Type B pancreatic cell (in vitro differentiated cells): Measurements from ENCODE around the gene MMD2. TPM values are rescaled to one million over a fixed set of nuclear protein-coding genes. Genes with fewer than 3 reads are reported as not detected.
A peak's percentile ranks its signal among the peaks of the same experiment; 100 is the strongest.

Experiments used
- DNase-seq: peaks from one replicate; pipeline ENCODE4 v3.0.0; 2021; ENCODE audit warnings: mixed read lengths; ENCODE audit not compliant: unreplicated experiment; ENCODE audit errors: extremely low spot score
- H3K27ac Mint-ChIP-seq: 2 replicates; pipeline ENCODE4 v1.8.0; 2021; ENCODE audit warnings: mild to moderate bottlenecking, mixed read lengths
- H3K27me3 Mint-ChIP-seq: 2 replicates; pipeline ENCODE4 v1.8.0; 2021; ENCODE audit warnings: mixed read lengths
- H3K36me3 Mint-ChIP-seq: 2 replicates; pipeline ENCODE4 v1.8.0; 2021; ENCODE audit warnings: mixed read lengths
- H3K4me1 Mint-ChIP-seq: one replicate; pipeline ENCODE4 v1.8.0; 2021; ENCODE audit warnings: mixed read lengths; ENCODE audit not compliant: unreplicated experiment
- H3K4me3 Mint-ChIP-seq: 2 replicates; pipeline ENCODE4 v1.8.0; 2021; ENCODE audit warnings: mild to moderate bottlenecking, mixed read lengths
- H3K9me3 Mint-ChIP-seq: 2 replicates; pipeline ENCODE4 v1.8.0; 2021; ENCODE audit warnings: mixed read lengths
- total RNA-seq: library from RNA; stranded (reverse); gene quantifications from 2 replicates; pipeline ENCODE4 v1.2.1, GENCODE V29; 2021; ENCODE audit warnings: low replicate concordance
- TF ChIP-seq, protein P1 (sequence below): fragments of 200-600 bp; sonication (generic); conservative IDR thresholded peaks from 2 replicates; pipeline ENCODE4 v1.5.0; 2021; ENCODE audit warnings: antibody characterized with exemption, mild to moderate bottlenecking

The MMD2 gene
- total RNA-seq, 1 donor from 2014 or later: not detected

DNA sequence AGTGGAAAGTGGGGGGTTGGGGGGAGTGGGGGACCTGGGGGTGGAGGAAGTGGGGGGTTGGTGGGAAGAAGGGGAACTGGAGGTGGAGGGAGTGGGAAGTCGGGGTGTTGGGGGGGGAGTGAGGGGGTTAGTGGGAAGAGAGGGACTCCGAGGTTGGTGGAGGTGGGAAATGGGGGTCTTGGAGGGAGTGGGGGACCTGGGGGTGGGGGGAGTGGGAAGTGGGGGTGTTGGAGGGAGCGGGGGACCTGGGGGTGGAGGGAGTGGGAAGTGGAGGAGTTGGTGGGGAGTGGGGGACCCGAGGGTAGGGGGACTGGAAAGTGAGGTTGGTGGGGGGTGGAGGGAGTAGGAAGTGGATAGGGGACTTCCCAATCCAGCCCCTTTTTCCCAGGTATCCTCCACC, 906 bp upstream of the MMD2 start:
- Mint-ChIP-seq H3K27me3 (peaks cover 48% of the 10 kb centered on the region), H3K27ac (no peak overlapping the region), H3K4me3 (no peak overlapping the region), H3K9me3 (no peaks in the 10 kb centered on the region), H3K4me1 (peaks cover 5% of the 10 kb centered on the region), H3K36me3 (no peaks in the 10 kb centered on the region)
- DNase-seq: no peak
- TF ChIP-seq, protein P1, sequence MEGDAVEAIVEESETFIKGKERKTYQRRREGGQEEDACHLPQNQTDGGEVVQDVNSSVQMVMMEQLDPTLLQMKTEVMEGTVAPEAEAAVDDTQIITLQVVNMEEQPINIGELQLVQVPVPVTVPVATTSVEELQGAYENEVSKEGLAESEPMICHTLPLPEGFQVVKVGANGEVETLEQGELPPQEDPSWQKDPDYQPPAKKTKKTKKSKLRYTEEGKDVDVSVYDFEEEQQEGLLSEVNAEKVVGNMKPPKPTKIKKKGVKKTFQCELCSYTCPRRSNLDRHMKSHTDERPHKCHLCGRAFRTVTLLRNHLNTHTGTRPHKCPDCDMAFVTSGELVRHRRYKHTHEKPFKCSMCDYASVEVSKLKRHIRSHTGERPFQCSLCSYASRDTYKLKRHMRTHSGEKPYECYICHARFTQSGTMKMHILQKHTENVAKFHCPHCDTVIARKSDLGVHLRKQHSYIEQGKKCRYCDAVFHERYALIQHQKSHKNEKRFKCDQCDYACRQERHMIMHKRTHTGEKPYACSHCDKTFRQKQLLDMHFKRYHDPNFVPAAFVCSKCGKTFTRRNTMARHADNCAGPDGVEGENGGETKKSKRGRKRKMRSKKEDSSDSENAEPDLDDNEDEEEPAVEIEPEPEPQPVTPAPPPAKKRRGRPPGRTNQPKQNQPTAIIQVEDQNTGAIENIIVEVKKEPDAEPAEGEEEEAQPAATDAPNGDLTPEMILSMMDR: no peak

DNA sequence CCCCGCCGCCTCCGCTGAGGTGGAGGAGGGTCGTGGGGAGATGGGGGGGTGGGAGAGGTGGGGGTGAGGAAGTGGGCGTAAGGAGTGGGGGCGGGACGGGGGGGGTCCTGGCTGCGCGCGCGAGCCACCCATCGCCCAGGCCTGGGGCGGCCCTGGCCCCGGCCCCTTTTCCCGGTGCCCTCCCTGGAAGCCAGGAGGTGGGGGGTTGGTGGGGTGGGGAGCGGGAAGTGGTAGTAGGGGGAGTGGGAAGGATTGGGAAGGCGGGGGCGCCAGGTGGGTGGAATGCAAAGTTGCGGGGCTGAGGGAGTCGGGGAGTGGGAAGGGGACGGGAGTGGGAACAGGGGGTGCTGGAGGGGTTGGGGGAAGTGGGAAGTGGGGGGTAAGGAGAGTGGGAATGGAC, 319 bp upstream of the MMD2 start:
- H3K4me3 Mint-ChIP-seq: no peak overlapping the region
- peaks cover 49% of the 10 kb centered on the region for H3K27me3 Mint-ChIP-seq

DNA sequence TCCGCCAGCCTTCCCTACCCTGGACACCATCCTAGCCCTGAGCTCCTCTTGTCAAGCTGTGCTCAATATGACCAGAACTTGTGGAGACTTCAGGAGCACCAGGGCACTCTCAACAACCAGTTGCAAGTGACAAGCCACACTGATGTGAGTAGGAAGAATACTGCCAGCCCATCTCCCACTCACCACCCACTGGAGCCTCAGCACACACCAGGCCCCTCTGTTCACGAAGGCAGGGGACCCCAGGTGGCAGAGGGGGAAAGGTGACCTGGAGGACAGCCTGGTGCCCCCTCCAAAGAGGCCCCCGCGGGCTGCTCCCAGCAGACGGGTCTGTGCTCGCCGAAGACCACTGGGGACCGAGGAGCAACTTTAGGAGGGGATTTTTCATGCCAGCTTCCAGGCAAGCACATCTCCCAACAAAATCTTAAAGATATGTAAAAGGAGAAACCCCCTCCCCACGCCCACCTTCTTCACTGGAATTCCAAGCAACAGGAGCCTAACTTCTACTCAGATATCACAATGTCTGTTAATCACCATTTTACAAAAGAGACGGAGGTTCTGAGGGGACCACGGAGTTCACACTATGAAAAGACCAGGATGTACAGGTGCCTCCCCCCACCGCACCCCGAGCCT, 1.0 kb downstream of the MMD2 start:
- H3K36me3 Mint-ChIP-seq: no peaks in the 10 kb centered on the region
- H3K9me3 Mint-ChIP-seq: no peaks in the 10 kb centered on the region
- H3K27ac Mint-ChIP-seq: no peak overlapping the region
- no peak for DNase-seq
- peaks cover 5% of the 10 kb centered on the region for H3K4me1 Mint-ChIP-seq
- peak overlapping the region; percentile 86 for H3K4me3 Mint-ChIP-seq
- TF ChIP-seq, protein P1: no peak
- H3K27me3 Mint-ChIP-seq: peaks cover 56% of the 10 kb centered on the region

More for the DNA sequence above, 319 bp upstream of the MMD2 start:
- DNase-seq: no peak
- Mint-ChIP-seq H3K9me3 (no peaks in the 10 kb centered on the region), H3K27ac (no peak overlapping the region), H3K36me3 (no peaks in the 10 kb centered on the region), H3K4me1 (peaks cover 5% of the 10 kb centered on the region)
- TF ChIP-seq, protein P1: no peak

DNA sequence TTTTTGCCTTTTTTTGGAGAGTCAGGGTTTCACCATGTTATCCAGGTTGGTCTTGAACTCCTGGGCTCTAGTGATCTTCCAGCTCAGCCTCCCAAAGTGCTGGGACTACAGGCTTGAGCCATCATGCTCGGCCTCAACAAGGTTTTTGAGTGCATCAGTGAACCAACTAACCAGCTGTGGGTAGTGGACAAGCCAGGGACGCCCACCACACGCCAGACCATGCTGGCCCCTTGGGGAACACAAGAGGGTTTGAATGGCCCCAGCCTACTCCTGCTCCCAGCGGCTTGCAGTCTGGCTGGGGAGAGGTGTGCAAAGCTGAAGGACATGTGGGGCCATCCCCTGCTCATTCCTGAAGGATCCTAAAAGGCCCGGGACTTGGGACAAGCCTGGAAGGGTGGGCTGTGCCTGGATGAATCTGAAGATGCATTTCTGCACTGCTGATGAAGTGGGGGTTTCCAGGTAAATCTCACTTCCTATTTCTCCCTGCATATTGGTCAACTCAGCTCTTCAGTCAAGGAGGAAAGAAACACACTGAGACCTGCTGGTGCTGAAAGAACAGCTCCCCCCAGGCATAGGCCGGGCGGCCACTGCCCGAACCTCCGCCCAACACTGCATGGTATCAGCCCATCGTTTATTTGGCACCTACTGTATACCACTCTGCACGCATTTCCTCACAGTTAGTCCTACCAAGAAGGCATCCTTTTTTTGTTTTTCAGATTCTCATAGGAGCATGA, 6.9 kb downstream of the MMD2 start:
- Mint-ChIP-seq H3K4me1 (no peaks in the 10 kb centered on the region), H3K27ac (no peak overlapping the region), H3K4me3 (no peak overlapping the region), H3K27me3 (peaks cover 62% of the 10 kb centered on the region), H3K36me3 (no peaks in the 10 kb centered on the region), H3K9me3 (no peaks in the 10 kb centered on the region)
- DNase-seq: no peak
- TF ChIP-seq, protein P1: no peak

DNA sequence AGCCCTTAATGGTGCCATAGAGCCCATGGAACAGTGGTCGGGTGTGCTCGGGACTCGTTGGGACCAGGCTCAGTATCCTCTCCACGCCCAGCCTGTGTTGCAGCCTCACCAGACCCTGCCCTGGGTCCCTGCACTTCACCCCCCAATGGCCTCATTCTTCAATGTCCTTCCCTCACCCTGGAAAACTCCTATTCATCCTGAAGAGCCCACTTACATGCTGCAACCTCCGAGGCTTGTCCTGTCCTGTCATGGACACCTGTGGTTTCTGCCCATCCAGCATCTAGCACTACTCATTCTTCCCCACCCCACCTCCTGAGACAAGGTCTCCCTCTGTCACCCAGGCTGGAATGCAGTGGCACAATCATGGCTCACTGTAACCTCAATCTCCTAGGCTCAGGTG, 7.7 kb downstream of the MMD2 start:
- Mint-ChIP-seq H3K27me3 (peaks cover 63% of the 10 kb centered on the region), H3K9me3 (no peaks in the 10 kb centered on the region), H3K36me3 (no peaks in the 10 kb centered on the region), H3K27ac (no peak overlapping the region), H3K4me3 (no peak overlapping the region), H3K4me1 (no peaks in the 10 kb centered on the region)
- DNase-seq: no peak
- TF ChIP-seq, protein P1: no peak
